HEK293 (cell line): ENCODE results near the gene C19orf25.

Source experiments
- GLIS2 ChIP-seq: fragments of 450-650 bp; formaldehyde crosslinking; IDR thresholded peaks from 2 replicates; pipeline ENCODE4 v1.5.1; 2016; ENCODE audit warnings: missing biosample characterization, missing genetic modification characterization
- KLF7 ChIP-seq: fragments of 450-650 bp; formaldehyde crosslinking; IDR thresholded peaks from 2 replicates; pipeline ENCODE4 v1.5.1; 2016; ENCODE audit warnings: missing biosample characterization, missing genetic modification characterization, borderline replicate concordance
- KLF9 ChIP-seq: fragments of 450-650 bp; formaldehyde crosslinking; IDR thresholded peaks from 2 replicates; pipeline ENCODE4 v1.5.1; 2016; ENCODE audit warnings: missing biosample characterization, missing genetic modification characterization, low read depth
- MZF1 ChIP-seq: fragments of 450-650 bp; formaldehyde crosslinking; IDR thresholded peaks from 2 replicates; pipeline ENCODE4 v1.5.1; 2017; ENCODE audit warnings: missing biosample characterization, missing genetic modification characterization, borderline replicate concordance
- PBX3 ChIP-seq: sonication (generic); formaldehyde crosslinking; IDR thresholded peaks from 2 replicates; pipeline ENCODE4 v1.8.1; 2022; ENCODE audit warnings: mild to moderate bottlenecking, moderate library complexity, missing genetic modification reagents
- SP2 ChIP-seq: fragments of 450-650 bp; formaldehyde crosslinking; IDR thresholded peaks from 2 replicates; pipeline ENCODE4 v1.5.1; 2016; ENCODE audit warnings: missing biosample characterization, missing genetic modification characterization
- SP3 ChIP-seq: fragments of 450-650 bp; formaldehyde crosslinking; IDR thresholded peaks from 2 replicates; pipeline ENCODE4 v1.5.1; 2016; ENCODE audit warnings: missing biosample characterization, missing genetic modification characterization
- TRIM28 ChIP-seq: IDR thresholded peaks from 2 replicates; pipeline ENCODE4 v1.6.1; 2011; ENCODE audit warnings: low read length, control low read depth, borderline replicate concordance
- ZNF211 ChIP-seq: fragments of 450-650 bp; formaldehyde crosslinking; IDR thresholded peaks from 2 replicates; pipeline ENCODE4 v1.5.1; 2016; ENCODE audit warnings: low read depth, missing biosample characterization, missing genetic modification characterization
- ZNF394 ChIP-seq: fragments of 450-650 bp; formaldehyde crosslinking; IDR thresholded peaks from 2 replicates; pipeline ENCODE4 v1.5.1; 2016; ENCODE audit warnings: missing biosample characterization, missing genetic modification characterization, mild to moderate bottlenecking, moderate library complexity, borderline replicate concordance
- ZNF423 ChIP-seq: fragments of 450-650 bp; formaldehyde crosslinking; IDR thresholded peaks from 2 replicates; pipeline ENCODE4 v1.5.1; 2016; ENCODE audit warnings: missing biosample characterization, missing genetic modification characterization
- ZNF426 ChIP-seq: fragments of 450-650 bp; formaldehyde crosslinking; IDR thresholded peaks from 2 replicates; pipeline ENCODE4 v1.5.1; 2017; ENCODE audit warnings: missing biosample characterization, missing genetic modification characterization, mild to moderate bottlenecking, inconsistent platforms, moderate library complexity
- ZNF48 ChIP-seq: fragments of 450-650 bp; formaldehyde crosslinking; IDR thresholded peaks from 2 replicates; pipeline ENCODE4 v1.5.1; 2016; ENCODE audit warnings: missing biosample characterization, missing genetic modification characterization
- ZNF518A ChIP-seq: fragments of 450-650 bp; formaldehyde crosslinking; conservative IDR thresholded peaks from 2 replicates; pipeline ENCODE4 v1.5.1; 2016; ENCODE audit warnings: low read depth, missing biosample characterization, missing genetic modification characterization
- ZNF530 ChIP-seq: fragments of 450-650 bp; formaldehyde crosslinking; IDR thresholded peaks from 2 replicates; pipeline ENCODE4 v1.5.1; 2016; ENCODE audit warnings: low read depth, missing biosample characterization, missing genetic modification characterization
- ZNF560 ChIP-seq: fragments of 450-650 bp; formaldehyde crosslinking; IDR thresholded peaks from 2 replicates; pipeline ENCODE4 v1.5.1; 2017; ENCODE audit warnings: missing biosample characterization, missing genetic modification characterization, borderline replicate concordance
- ZNF561 ChIP-seq: fragments of 450-650 bp; IDR thresholded peaks from 2 replicates; pipeline ENCODE4 v1.5.1; 2018; ENCODE audit warnings: missing biosample characterization, missing genetic modification characterization, borderline replicate concordance
- ZNF624 ChIP-seq: fragments of 450-650 bp; formaldehyde crosslinking; IDR thresholded peaks from 2 replicates; pipeline ENCODE4 v1.5.1; 2017; ENCODE audit warnings: missing biosample characterization, missing genetic modification characterization
- ZNF645 ChIP-seq: fragments of 450-650 bp; formaldehyde crosslinking; IDR thresholded peaks from 2 replicates; pipeline ENCODE4; 2016; ENCODE audit warnings: missing biosample characterization, missing genetic modification characterization
- ZNF654 ChIP-seq: fragments of 450-650 bp; formaldehyde crosslinking; IDR thresholded peaks from 2 replicates; pipeline ENCODE4 v1.5.1; 2016; ENCODE audit warnings: low read depth, missing biosample characterization, missing genetic modification characterization
- ZNF768 ChIP-seq: fragments of 450-650 bp; formaldehyde crosslinking; IDR thresholded peaks from 2 replicates; pipeline ENCODE4 v1.5.1; 2018; ENCODE audit warnings: missing biosample characterization, mild to moderate bottlenecking, missing genetic modification characterization
- ZNF791 ChIP-seq: fragments of 450-650 bp; formaldehyde crosslinking; IDR thresholded peaks from 2 replicates; pipeline ENCODE4 v1.5.1; 2016; ENCODE audit warnings: missing biosample characterization, missing genetic modification characterization
- TF ChIP-seq, protein P1 (sequence below): fragments of 450-650 bp; formaldehyde crosslinking; IDR thresholded peaks from 2 replicates; pipeline ENCODE4 v1.5.1; 2016; ENCODE audit warnings: missing biosample characterization, missing genetic modification characterization
- TF ChIP-seq, protein P2 (sequence below): fragments of 450-650 bp; formaldehyde crosslinking; IDR thresholded peaks from 2 replicates; pipeline ENCODE4 v1.5.1; 2016; ENCODE audit warnings: missing biosample characterization, missing genetic modification characterization
- TF ChIP-seq, protein P3 (sequence below): fragments of 450-650 bp; formaldehyde crosslinking; IDR thresholded peaks from 2 replicates; pipeline ENCODE4 v1.5.1; 2016; ENCODE audit warnings: missing biosample characterization, missing genetic modification characterization
- TF ChIP-seq, protein P4 (sequence below): IDR thresholded peaks from 2 replicates; pipeline ENCODE4 v1.6.1; 2011; ENCODE audit warnings: mild to moderate bottlenecking, low read depth, low read length, borderline replicate concordance

C19orf25 gene

DNA sequence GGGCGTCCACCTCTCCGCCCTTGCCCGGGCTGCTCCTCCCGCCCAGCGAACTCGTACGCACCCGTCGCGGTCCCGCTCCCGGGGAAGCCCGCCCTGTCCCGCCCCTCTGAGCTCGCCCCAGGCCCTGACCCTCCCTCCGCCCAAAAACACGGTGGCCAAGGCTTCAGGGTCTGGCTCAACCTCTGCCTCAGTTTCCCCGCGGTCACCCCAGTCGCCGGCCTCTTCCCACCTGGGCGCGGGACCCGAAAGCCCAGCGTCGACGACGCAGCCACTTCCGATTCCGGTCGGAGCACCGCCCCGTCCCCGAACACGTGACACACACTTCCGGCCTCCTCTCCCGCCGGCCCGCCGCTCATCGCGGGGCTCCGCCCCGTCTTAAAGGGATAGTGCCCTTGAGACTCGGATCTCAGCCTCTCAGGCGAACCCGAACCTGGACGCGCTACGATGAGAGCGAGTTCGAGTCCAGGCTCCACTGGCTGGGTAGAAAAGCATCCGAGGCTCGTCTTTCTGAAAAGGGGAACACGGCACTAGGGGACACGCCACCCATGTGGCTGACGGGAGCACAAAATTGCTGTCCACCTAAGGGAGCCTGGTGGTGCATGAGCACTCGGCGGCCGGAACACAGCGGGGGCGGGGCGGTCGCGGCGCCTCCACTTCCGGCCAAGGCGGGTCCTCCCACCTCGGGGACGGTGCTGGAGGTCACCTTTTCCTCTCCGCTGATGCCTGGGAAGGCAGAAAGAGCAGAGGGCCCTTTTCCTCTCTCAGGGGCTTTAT lies at the start of gene C19orf25 (continued):
- TF ChIP-seq, protein P1, sequence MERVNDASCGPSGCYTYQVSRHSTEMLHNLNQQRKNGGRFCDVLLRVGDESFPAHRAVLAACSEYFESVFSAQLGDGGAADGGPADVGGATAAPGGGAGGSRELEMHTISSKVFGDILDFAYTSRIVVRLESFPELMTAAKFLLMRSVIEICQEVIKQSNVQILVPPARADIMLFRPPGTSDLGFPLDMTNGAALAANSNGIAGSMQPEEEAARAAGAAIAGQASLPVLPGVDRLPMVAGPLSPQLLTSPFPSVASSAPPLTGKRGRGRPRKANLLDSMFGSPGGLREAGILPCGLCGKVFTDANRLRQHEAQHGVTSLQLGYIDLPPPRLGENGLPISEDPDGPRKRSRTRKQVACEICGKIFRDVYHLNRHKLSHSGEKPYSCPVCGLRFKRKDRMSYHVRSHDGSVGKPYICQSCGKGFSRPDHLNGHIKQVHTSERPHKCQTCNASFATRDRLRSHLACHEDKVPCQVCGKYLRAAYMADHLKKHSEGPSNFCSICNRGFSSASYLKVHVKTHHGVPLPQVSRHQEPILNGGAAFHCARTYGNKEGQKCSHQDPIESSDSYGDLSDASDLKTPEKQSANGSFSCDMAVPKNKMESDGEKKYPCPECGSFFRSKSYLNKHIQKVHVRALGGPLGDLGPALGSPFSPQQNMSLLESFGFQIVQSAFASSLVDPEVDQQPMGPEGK (tag by site-specific recombination): peak; percentile 79
- TF ChIP-seq TRIM28: no peak
- TF ChIP-seq KLF9 (tag by site-specific recombination): peak; percentile 93
- no peak for TF ChIP-seq ZNF654 (tag by site-specific recombination)
- TF ChIP-seq SP3 (tag by site-specific recombination): peak; percentile 96
- TF ChIP-seq ZNF426 (tag by site-specific recombination): no peak
- no peak for TF ChIP-seq ZNF211 (tag by site-specific recombination)
- TF ChIP-seq, protein P2, sequence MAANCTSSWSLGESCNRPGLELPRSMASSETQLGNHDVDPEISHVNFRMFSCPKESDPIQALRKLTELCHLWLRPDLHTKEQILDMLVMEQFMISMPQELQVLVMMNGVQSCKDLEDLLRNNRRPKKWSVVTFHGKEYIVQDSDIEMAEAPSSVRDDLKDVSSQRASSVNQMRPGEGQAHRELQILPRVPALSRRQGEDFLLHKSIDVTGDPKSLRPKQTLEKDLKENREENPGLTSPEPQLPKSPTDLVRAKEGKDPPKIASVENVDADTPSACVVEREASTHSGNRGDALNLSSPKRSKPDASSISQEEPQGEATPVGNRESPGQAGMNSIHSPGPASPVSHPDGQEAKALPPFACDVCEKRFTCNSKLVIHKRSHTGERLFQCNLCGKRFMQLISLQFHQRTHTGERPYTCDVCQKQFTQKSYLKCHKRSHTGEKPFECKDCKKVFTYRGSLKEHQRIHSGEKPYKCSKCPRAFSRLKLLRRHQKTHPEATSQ (tag by site-specific recombination): no peak
- TF ChIP-seq ZNF624 (tag by site-specific recombination): no peak
- TF ChIP-seq SP2 (tag by site-specific recombination): peak; percentile 94
- peak; percentile 67 for TF ChIP-seq PBX3 (CRISPR knock-in tag)
- no peak for TF ChIP-seq ZNF560 (tag by site-specific recombination)
- TF ChIP-seq ZNF423 (tag by site-specific recombination): peak; percentile 48; the same call in 1 of the 2 replicates
- TF ChIP-seq, protein P3, sequence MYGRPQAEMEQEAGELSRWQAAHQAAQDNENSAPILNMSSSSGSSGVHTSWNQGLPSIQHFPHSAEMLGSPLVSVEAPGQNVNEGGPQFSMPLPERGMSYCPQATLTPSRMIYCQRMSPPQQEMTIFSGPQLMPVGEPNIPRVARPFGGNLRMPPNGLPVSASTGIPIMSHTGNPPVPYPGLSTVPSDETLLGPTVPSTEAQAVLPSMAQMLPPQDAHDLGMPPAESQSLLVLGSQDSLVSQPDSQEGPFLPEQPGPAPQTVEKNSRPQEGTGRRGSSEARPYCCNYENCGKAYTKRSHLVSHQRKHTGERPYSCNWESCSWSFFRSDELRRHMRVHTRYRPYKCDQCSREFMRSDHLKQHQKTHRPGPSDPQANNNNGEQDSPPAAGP (tag by site-specific recombination): peak; percentile 77
- TF ChIP-seq ZNF768 (tag by site-specific recombination): no peak
- TF ChIP-seq, protein P4, sequence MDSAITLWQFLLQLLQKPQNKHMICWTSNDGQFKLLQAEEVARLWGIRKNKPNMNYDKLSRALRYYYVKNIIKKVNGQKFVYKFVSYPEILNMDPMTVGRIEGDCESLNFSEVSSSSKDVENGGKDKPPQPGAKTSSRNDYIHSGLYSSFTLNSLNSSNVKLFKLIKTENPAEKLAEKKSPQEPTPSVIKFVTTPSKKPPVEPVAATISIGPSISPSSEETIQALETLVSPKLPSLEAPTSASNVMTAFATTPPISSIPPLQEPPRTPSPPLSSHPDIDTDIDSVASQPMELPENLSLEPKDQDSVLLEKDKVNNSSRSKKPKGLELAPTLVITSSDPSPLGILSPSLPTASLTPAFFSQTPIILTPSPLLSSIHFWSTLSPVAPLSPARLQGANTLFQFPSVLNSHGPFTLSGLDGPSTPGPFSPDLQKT: peak; percentile 89
- no peak for TF ChIP-seq MZF1 (tag by site-specific recombination)
- TF ChIP-seq GLIS2 (tag by site-specific recombination): peak; percentile 55; the same call in 1 of the 2 replicates
- no peak for TF ChIP-seq ZNF530 (tag by site-specific recombination)
- peak; percentile 96; the same call in 1 of the 2 replicates for TF ChIP-seq ZNF561 (tag by site-specific recombination)
- TF ChIP-seq ZNF791 (tag by site-specific recombination): no peak
- TF ChIP-seq ZNF518A: peak; percentile 56
- peak; percentile 56; the same call in 1 of the 2 replicates for TF ChIP-seq KLF7 (tag by site-specific recombination)
- TF ChIP-seq ZNF645 (tag by site-specific recombination): no peak
- 0 out of 2 replicates have a peak, but pooled peaks have one; percentile 17 for TF ChIP-seq ZNF394 (tag by site-specific recombination)
- no peak for TF ChIP-seq ZNF48
